Measurements from ENCODE around the gene CBX2. TPM values are rescaled to one million over a fixed set of nuclear protein-coding genes. Genes with fewer than 3 reads are reported as not detected.

The CBX2 gene
- total RNA-seq, 1 experiment from 2014 or later = 79.4 TPM

DNA sequence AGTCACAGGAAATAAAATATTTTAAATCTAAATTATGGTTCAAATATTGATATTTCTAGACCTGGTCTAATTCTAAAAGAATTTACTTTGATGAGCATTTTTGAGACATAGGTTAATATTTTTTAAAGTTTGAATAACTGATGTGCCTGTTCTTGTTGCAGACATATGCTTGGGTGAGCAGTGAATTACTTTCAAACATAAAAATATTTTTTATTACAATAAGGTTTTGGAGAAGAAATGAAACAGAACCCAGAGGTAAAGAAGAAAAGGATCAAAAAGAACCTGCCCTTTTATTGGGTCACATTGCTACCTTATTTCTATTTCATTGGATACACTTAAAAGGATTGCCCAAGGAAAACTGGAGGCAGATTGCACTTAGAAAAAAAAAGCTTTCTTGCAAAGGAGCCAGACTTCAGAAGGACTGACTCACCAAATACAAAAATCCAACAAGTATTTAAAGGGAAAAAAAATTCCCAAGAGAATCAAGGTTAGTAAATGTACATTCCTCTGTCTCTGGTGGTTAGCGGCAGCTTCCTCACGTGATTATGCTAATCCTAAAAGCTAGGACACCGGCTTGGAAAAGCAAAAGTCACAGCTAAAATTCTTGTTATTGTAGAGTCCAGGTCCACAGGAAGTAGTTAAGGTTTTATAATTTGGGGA lies 28.7 kb upstream of the CBX2 start:
- Mint-ChIP-seq H3K9me3 (no peaks in the 10 kb centered on the region), H3K4me3 (no peak overlapping the region), H3K27me3 (ENCODE audit: low read depth) (peaks cover 83% of the 10 kb centered on the region), H3K27ac (no peak overlapping the region), H3K36me3 (ENCODE audit: insufficient read depth in 1 of 3, low read depth in 3 of 3) (no peaks in the 10 kb centered on the region), H3K4me1 (peaks cover 12 to 16% of the 10 kb centered on the region in 2 experiments)
- no peak overlapping the region for H4K8ac ChIP-seq (replicated peaks; ENCODE audit: insufficient read length, low read depth, low read length)
- no peak overlapping the region for H2BK120ac ChIP-seq (ENCODE audit: low read depth, low read length, poor library complexity, severe bottlenecking)
- no peak overlapping the region for H4K91ac ChIP-seq (ENCODE audit: insufficient read length, low read depth, low read length)
- peaks cover 2% of the 10 kb centered on the region; the same call in 1 of the 2 replicates for H3K4me1 ChIP-seq (ENCODE audit: insufficient read depth, low read length)
- peaks cover 5% of the 10 kb centered on the region for H4K20me1 ChIP-seq (ENCODE audit: control insufficient read depth, insufficient read depth, insufficient read length)
- H2BK12ac ChIP-seq (ENCODE audit: insufficient read length, low read depth, low read length) = no peak overlapping the region
- TF ChIP-seq, protein P1, sequence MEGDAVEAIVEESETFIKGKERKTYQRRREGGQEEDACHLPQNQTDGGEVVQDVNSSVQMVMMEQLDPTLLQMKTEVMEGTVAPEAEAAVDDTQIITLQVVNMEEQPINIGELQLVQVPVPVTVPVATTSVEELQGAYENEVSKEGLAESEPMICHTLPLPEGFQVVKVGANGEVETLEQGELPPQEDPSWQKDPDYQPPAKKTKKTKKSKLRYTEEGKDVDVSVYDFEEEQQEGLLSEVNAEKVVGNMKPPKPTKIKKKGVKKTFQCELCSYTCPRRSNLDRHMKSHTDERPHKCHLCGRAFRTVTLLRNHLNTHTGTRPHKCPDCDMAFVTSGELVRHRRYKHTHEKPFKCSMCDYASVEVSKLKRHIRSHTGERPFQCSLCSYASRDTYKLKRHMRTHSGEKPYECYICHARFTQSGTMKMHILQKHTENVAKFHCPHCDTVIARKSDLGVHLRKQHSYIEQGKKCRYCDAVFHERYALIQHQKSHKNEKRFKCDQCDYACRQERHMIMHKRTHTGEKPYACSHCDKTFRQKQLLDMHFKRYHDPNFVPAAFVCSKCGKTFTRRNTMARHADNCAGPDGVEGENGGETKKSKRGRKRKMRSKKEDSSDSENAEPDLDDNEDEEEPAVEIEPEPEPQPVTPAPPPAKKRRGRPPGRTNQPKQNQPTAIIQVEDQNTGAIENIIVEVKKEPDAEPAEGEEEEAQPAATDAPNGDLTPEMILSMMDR (conservative IDR thresholded peaks at IDR 0.05) = no peak
- H3K23me2 ChIP-seq (ENCODE audit: insufficient read length, low read depth, low read length, poor library complexity, severe bottlenecking) = peaks cover 14% of the 10 kb centered on the region
- H2BK5ac ChIP-seq (ENCODE audit: insufficient read length, low read length) = no peak overlapping the region
- H2AFZ ChIP-seq (ENCODE audit: low read length) = no peak overlapping the region
- H3K14ac ChIP-seq (ENCODE audit: insufficient read depth, low read length) = no peak overlapping the region
- H3K18ac ChIP-seq (ENCODE audit: insufficient read length, low read depth, low read length) = no peak overlapping the region
- H3K9me3 ChIP-seq (ENCODE audit: control insufficient read depth, low read depth, low read length) = no peaks in the 10 kb centered on the region
- no peak overlapping the region for H3K9ac ChIP-seq (ENCODE audit: extremely low read depth, insufficient read length, low read length)
- no CpG with 5 or more reads among the region's 3 CpGs for WGBS (ENCODE audit: extremely low coverage, insufficient read length, low lambda C conversion rate)
- H3K79me2 ChIP-seq (ENCODE audit: insufficient read depth, low read length) = no peaks in the 10 kb centered on the region
- no peak overlapping the region for H2AK5ac ChIP-seq (ENCODE audit: insufficient read length, low read length)
- H3T11ph ChIP-seq (ENCODE audit: low read length) = no peak overlapping the region
- DNase-seq = no peak
- H3K4me2 ChIP-seq (ENCODE audit: insufficient read depth, insufficient read length, low read length) = no peak overlapping the region
- H4K5ac ChIP-seq (ENCODE audit: insufficient read length, low read depth, low read length) = no peak overlapping the region
- no peak overlapping the region for H3K4ac ChIP-seq (ENCODE audit: low read depth, low read length)
- no peaks in the 10 kb centered on the region for H3K79me1 ChIP-seq (ENCODE audit: insufficient read depth, low read depth, low read length, poor library complexity, severe bottlenecking)
- H2BK15ac ChIP-seq (ENCODE audit: low read depth, low read length) = no peak overlapping the region
- no peak overlapping the region for H2BK20ac ChIP-seq (ENCODE audit: low read depth, low read length, poor library complexity, severe bottlenecking)
- no peak overlapping the region for H3K27ac ChIP-seq (ENCODE audit: insufficient read length, low read depth, low read length)
- no peak overlapping the region for H3K23ac ChIP-seq (ENCODE audit: insufficient read length, low read depth, low read length)
- H3K27me3 ChIP-seq (ENCODE audit: insufficient read depth, low read length) = peaks cover 17% of the 10 kb centered on the region
- H3K56ac ChIP-seq (ENCODE audit: insufficient read length, low read depth, low read length) = no peak overlapping the region
